ENCODE measurements around the gene MPRIP. TPM values are rescaled to one million over a fixed set of nuclear protein-coding genes. Genes with fewer than 3 reads are reported as not detected.

MPRIP gene
- total RNA-seq, 1 experiment from 2014 or later = 132 TPM

DNA sequence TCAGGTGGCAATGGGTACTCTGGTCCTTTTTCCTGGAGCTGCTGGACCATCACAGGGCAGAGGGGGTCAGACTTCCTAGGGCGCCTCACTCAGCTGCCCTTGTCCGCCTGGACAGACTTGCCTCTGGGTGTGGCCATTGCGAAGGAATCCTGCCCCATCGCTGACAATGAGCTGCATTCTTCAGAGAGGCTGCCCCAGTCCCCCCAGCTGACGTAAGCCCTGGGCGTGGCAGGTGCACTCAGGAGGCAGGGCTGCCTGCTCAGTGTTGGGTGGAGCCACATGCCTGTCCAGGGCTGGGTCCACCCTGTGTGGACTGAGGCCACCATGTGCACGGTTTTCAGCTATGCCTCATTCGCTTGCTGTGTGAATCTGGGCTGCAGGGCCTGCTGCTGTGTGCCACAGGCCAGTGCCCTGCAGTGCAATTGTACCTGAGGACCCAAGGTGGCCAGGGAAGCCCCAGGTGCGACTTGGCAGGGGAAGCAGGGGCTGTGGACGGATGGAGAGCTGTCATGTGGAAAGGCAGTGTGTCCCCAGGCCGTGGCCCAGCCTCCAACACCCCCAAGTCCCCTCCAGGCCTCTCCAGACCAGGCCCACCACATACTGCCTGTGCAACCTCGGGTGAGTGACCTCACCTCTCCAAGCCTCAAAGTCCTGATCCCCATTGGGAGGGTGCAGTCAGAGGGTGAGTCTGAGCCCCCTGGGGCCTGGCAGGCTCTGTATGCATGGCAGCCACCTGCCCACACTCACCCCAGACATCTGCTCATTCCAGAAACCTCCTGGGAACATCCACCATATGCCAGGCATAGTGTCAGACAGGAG, 14.0 kb upstream of the MPRIP start:
- Histone ChIP-seq H2BK20ac (ENCODE audit: low read depth, low read length, poor library complexity, severe bottlenecking) (no peak overlapping the region), H3K14ac (ENCODE audit: insufficient read depth, low read length) (no peak overlapping the region), H3K56ac (ENCODE audit: insufficient read length, low read depth, low read length) (no peak overlapping the region), H3K79me2 (ENCODE audit: insufficient read depth, low read length) (no peaks in the 10 kb centered on the region), H4K20me1 (ENCODE audit: control insufficient read depth, insufficient read depth, insufficient read length) (no peaks in the 10 kb centered on the region), H3K23me2 (ENCODE audit: insufficient read length, low read depth, low read length, poor library complexity, severe bottlenecking) (no peaks in the 10 kb centered on the region), H4K5ac (ENCODE audit: insufficient read length, low read depth, low read length) (no peak overlapping the region), H2BK15ac (ENCODE audit: low read depth, low read length) (no peak overlapping the region), H2BK120ac (ENCODE audit: low read depth, low read length, poor library complexity, severe bottlenecking) (no peak overlapping the region), H2BK5ac (ENCODE audit: insufficient read length, low read length) (no peak overlapping the region), H3K18ac (ENCODE audit: insufficient read length, low read depth, low read length) (peak overlapping the region; percentile 9), H2AFZ (ENCODE audit: low read length) (no peak overlapping the region), H3K27me3 (ENCODE audit: insufficient read depth, low read length) (no peaks in the 10 kb centered on the region), H3K4me1 (ENCODE audit: insufficient read depth, low read length) (peaks cover 9% of the 10 kb centered on the region; the same call in 1 of the 2 replicates), H3K4ac (ENCODE audit: low read depth, low read length) (no peak overlapping the region), H2BK12ac (ENCODE audit: insufficient read length, low read depth, low read length) (no peak overlapping the region), H3T11ph (ENCODE audit: low read length) (no peak overlapping the region), H4K91ac (ENCODE audit: insufficient read length, low read depth, low read length) (no peak overlapping the region), H3K23ac (ENCODE audit: insufficient read length, low read depth, low read length) (no peak overlapping the region), H3K9me3 (ENCODE audit: control insufficient read depth, low read depth, low read length) (no peaks in the 10 kb centered on the region), H3K27ac (ENCODE audit: insufficient read length, low read depth, low read length) (no peak overlapping the region), H3K4me2 (ENCODE audit: insufficient read depth, insufficient read length, low read length) (no peak overlapping the region), H3K9ac (ENCODE audit: extremely low read depth, insufficient read length, low read length) (no peak overlapping the region), H3K79me1 (ENCODE audit: insufficient read depth, low read depth, low read length, poor library complexity, severe bottlenecking) (no peaks in the 10 kb centered on the region), H2AK5ac (ENCODE audit: insufficient read length, low read length) (no peak overlapping the region), H4K8ac (replicated peaks; ENCODE audit: insufficient read length, low read depth, low read length) (no peak overlapping the region)
- Mint-ChIP-seq H3K4me3 (peak overlapping the region in 1 of 2 experiments; percentile 38; a peak in 2 of 5 replicates), H3K36me3 (ENCODE audit: insufficient read depth in 1 of 3, low read depth in 3 of 3) (no peaks in the 10 kb centered on the region), H3K27ac (peak overlapping the region; percentile 77 to 83 (median 82); a peak in 4 of 7 replicates), H3K27me3 (ENCODE audit: low read depth) (no peaks in the 10 kb centered on the region), H3K9me3 (no peaks in the 10 kb centered on the region), H3K4me1 (peaks cover 25 to 31% of the 10 kb centered on the region in 2 experiments)
- TF ChIP-seq, protein P1, sequence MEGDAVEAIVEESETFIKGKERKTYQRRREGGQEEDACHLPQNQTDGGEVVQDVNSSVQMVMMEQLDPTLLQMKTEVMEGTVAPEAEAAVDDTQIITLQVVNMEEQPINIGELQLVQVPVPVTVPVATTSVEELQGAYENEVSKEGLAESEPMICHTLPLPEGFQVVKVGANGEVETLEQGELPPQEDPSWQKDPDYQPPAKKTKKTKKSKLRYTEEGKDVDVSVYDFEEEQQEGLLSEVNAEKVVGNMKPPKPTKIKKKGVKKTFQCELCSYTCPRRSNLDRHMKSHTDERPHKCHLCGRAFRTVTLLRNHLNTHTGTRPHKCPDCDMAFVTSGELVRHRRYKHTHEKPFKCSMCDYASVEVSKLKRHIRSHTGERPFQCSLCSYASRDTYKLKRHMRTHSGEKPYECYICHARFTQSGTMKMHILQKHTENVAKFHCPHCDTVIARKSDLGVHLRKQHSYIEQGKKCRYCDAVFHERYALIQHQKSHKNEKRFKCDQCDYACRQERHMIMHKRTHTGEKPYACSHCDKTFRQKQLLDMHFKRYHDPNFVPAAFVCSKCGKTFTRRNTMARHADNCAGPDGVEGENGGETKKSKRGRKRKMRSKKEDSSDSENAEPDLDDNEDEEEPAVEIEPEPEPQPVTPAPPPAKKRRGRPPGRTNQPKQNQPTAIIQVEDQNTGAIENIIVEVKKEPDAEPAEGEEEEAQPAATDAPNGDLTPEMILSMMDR (conservative IDR thresholded peaks at IDR 0.05) = no peak
- peak; percentile 96 for DNase-seq
- WGBS (ENCODE audit: extremely low coverage, insufficient read length, low lambda C conversion rate) = no CpG with 5 or more reads among the region's 12 CpGs

All from H9 (cell line).